Hepatocyte (in vitro differentiated cells): ENCODE results near the gene GNB2. TPM values are rescaled to one million over a fixed set of nuclear protein-coding genes. Genes with fewer than 3 reads are reported as not detected.

Source experiments
- DNase-seq: peaks from one replicate; pipeline ENCODE4 v3.0.0-alpha.2; 2016; ENCODE audit warnings: low spot score
- H2AFZ ChIP-seq: fragments of 200-600 bp; sonication (generic); 2 replicates; pipeline ENCODE4 v1.6.0; 2016; ENCODE audit warnings: antibody characterized with exemption, mild to moderate bottlenecking
- H3K27ac ChIP-seq: fragments of 200-600 bp; sonication (generic); 2 replicates; pipeline ENCODE4 v1.5.1; 2016; ENCODE audit warnings: mild to moderate bottlenecking
- H3K27me3 ChIP-seq: fragments of 200-600 bp; sonication (generic); 2 replicates; pipeline ENCODE4 v1.6.1; 2016
- H3K36me3 ChIP-seq: fragments of 200-600 bp; sonication (generic); replicated peaks from 2 replicates; pipeline ENCODE4 v1.5.1; 2016; ENCODE audit warnings: low read depth; ENCODE audit not compliant: insufficient read depth
- H3K4me1 ChIP-seq: fragments of 200-600 bp; sonication (generic); 2 replicates; pipeline ENCODE4 v1.5.1; 2016; ENCODE audit warnings: mild to moderate bottlenecking, moderate library complexity; ENCODE audit not compliant: insufficient read depth
- H3K4me2 ChIP-seq: fragments of 200-600 bp; sonication (generic); 2 replicates; pipeline ENCODE4 v1.6.0; 2016
- H3K4me3 ChIP-seq: fragments of 200-600 bp; sonication (generic); 2 replicates; pipeline ENCODE4 v1.5.1; 2016; ENCODE audit warnings: mild to moderate bottlenecking
- H3K79me2 ChIP-seq: fragments of 200-600 bp; sonication (generic); 2 replicates; pipeline ENCODE4 v1.6.0; 2017; ENCODE audit warnings: mild to moderate bottlenecking
- H3K9me2 ChIP-seq: fragments of 200-600 bp; sonication (generic); replicated peaks from 2 replicates; pipeline ENCODE4 v1.6.0; 2017; ENCODE audit warnings: mild to moderate bottlenecking; ENCODE audit not compliant: insufficient read depth
- H3K9me3 ChIP-seq: fragments of 200-600 bp; sonication (generic); 2 replicates; pipeline ENCODE4 v1.5.1; 2016; ENCODE audit warnings: low read depth, mild to moderate bottlenecking
- H4K20me1 ChIP-seq: fragments of 200-600 bp; sonication (generic); 2 replicates; pipeline ENCODE4 v1.6.0; 2016; ENCODE audit warnings: mild to moderate bottlenecking; ENCODE audit not compliant: insufficient read depth, poor library complexity, severe bottlenecking
- CTCF ChIP-seq: fragments of 200-600 bp; sonication (generic); IDR thresholded peaks from 2 replicates; pipeline ENCODE4 v1.5.1; 2016; ENCODE audit warnings: antibody characterized with exemption, mild to moderate bottlenecking; ENCODE audit not compliant: poor library complexity
- EZH2 ChIP-seq: fragments of 200-600 bp; sonication (generic); IDR thresholded peaks from 2 replicates; pipeline ENCODE4 v1.6.1; 2016; ENCODE audit warnings: antibody characterized with exemption, mild to moderate bottlenecking, borderline replicate concordance
- EZH2phosphoT487 ChIP-seq: fragments of 200-600 bp; sonication (generic); IDR thresholded peaks from one replicate; pipeline ENCODE4 v1.6.1; 2018; ENCODE audit warnings: antibody characterized with exemption, mild to moderate bottlenecking, low read depth, moderate library complexity; ENCODE audit not compliant: unreplicated experiment, severe bottlenecking
- WGBS: methylation state at CpG from one replicate; pipeline ENCODE4 v1.1.6; 2016; ENCODE audit warnings: low lambda C conversion rate; ENCODE audit errors: missing lambda C conversion rate; 5-methylcytosine and 5-hydroxymethylcytosine counted together
- polyA plus RNA-seq: library from polyadenylated mRNA; unstranded; fragments of >200 nt; fragmentation: Nextera tagmentation; extraction: Ambion mirVana; gene quantifications from 2 replicates; pipeline ENCODE4 v1.2.1, GENCODE V29; 2016
- total RNA-seq: library from RNA; depleted of rRNA; stranded (reverse); fragments of >200 nt; gene quantifications from 2 replicates; pipeline ENCODE4 v1.2.3, GENCODE V29; 2014

The GNB2 gene
- total and polyA plus RNA-seq, 2 experiments from 2014 or later = 111 to 204 TPM

GRCh38 chr7:100640517-100641440, 32.8 kb upstream of the GNB2 start:
- Histone ChIP-seq H3K27ac (no peak overlapping the region), H3K4me2 (no peak overlapping the region), H3K4me1 (no peaks in the 10 kb centered on the region), H2AFZ (no peak overlapping the region), H4K20me1 (no peaks in the 10 kb centered on the region), H3K4me3 (no peak overlapping the region), H3K9me3 (no peaks in the 10 kb centered on the region), H3K9me2 (no peaks in the 10 kb centered on the region), H3K79me2 (no peaks in the 10 kb centered on the region), H3K36me3 (no peaks in the 10 kb centered on the region), H3K27me3 (no peaks in the 10 kb centered on the region)
- 84% methylated on average over 21 of the region's 24 CpGs for WGBS
- DNase-seq = no peak
- TF ChIP-seq CTCF (no peak), EZH2 (no peak), EZH2phosphoT487 (no peak)

- H3K9me2 ChIP-seq = no peaks in the 10 kb centered on the region
- no peaks in the 10 kb centered on the region for H3K27me3 ChIP-seq
- DNase-seq = no peak
- no peak within 1 kb of the TSS for H3K4me2 ChIP-seq
- H3K79me2 ChIP-seq = no peaks in the 10 kb centered on the region
- no peak within 1 kb of the TSS for H3K4me3 ChIP-seq
- H3K9me3 ChIP-seq = no peaks in the 10 kb centered on the region
- H4K20me1 ChIP-seq = no peaks in the 10 kb centered on the region
- WGBS = 73% methylated on average over 9 of the region's 10 CpGs
- H3K27ac ChIP-seq = no peak within 1 kb of the TSS
- TF ChIP-seq CTCF (no peak), EZH2phosphoT487 (no peak), EZH2 (no peak)
- H3K4me1 ChIP-seq = no peaks in the 10 kb centered on the region
- H3K36me3 ChIP-seq = no peaks in the 10 kb centered on the region
- H2AFZ ChIP-seq = no peak within 1 kb of the TSS
Measured at GRCh38 chr7:100641463-100641859, 32.1 kb upstream of the GNB2 start, which contains the start of gene TFR2. Gene TFR2 (minus strand): TSS chr7:100641552. CDS start chr7:100641509, 43 bp downstream.

GRCh38 chr7:100641860-100642533, 31.5 kb upstream of the GNB2 start:
- Histone ChIP-seq H3K9me2 (no peaks in the 10 kb centered on the region), H3K4me1 (no peaks in the 10 kb centered on the region), H3K27ac (no peak overlapping the region), H3K27me3 (no peaks in the 10 kb centered on the region), H4K20me1 (no peaks in the 10 kb centered on the region), H3K4me3 (no peak overlapping the region), H2AFZ (no peak overlapping the region), H3K79me2 (no peaks in the 10 kb centered on the region), H3K4me2 (no peak overlapping the region), H3K36me3 (no peaks in the 10 kb centered on the region), H3K9me3 (no peaks in the 10 kb centered on the region)
- 92% methylated on average over 9 of the region's 10 CpGs for WGBS
- no peak for TF ChIP-seq EZH2phosphoT487
- no peak for TF ChIP-seq CTCF
- no peak for TF ChIP-seq EZH2
- no peak for DNase-seq
